ENCODE measurements around the gene DDX52. TPM values are rescaled to one million over a fixed set of nuclear protein-coding genes. Genes with fewer than 3 reads are reported as not detected.
A peak's percentile ranks its signal among the peaks of the same experiment; 100 is the strongest.

DDX52 gene
- total RNA-seq, 1 donor from 2014 or later: 79.4 TPM

DNA sequence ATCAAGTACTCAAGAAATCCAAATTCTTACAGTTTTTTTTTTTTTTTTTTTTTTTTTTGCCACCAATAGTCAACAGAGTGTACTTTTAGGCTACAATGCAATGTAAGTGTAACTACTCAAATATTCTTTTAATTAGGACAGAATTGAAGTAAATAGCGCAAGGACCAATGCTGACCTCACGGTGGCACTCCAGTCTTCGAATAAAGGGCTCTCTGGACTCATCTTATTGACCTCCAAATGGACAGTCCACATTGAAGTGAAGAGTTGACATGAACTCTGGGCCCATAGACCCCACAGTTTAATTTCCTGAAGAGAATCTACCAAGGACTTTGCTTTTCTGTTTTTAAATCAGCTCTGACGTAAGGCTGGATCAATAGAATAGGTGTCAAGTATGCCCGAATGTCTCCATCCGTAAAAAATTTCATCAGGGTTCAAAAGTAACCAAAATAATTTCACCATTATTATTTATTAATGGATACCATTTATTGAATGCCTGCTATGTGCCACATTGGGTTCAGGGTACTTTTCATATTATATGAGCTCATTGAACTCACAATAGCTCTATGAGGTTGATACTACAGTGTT lies 7.3 kb upstream of the DDX52 start:
- TF ChIP-seq, protein P1, sequence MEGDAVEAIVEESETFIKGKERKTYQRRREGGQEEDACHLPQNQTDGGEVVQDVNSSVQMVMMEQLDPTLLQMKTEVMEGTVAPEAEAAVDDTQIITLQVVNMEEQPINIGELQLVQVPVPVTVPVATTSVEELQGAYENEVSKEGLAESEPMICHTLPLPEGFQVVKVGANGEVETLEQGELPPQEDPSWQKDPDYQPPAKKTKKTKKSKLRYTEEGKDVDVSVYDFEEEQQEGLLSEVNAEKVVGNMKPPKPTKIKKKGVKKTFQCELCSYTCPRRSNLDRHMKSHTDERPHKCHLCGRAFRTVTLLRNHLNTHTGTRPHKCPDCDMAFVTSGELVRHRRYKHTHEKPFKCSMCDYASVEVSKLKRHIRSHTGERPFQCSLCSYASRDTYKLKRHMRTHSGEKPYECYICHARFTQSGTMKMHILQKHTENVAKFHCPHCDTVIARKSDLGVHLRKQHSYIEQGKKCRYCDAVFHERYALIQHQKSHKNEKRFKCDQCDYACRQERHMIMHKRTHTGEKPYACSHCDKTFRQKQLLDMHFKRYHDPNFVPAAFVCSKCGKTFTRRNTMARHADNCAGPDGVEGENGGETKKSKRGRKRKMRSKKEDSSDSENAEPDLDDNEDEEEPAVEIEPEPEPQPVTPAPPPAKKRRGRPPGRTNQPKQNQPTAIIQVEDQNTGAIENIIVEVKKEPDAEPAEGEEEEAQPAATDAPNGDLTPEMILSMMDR (IDR thresholded peaks at IDR 0.05; ENCODE audit: unreplicated experiment): peak; percentile 67
- Mint-ChIP-seq H3K9me3 (ENCODE audit: low read depth) (no peaks in the 10 kb centered on the region), H3K27ac (no peak overlapping the region), H3K4me1 (ENCODE audit: low read depth) (peaks cover 23% of the 10 kb centered on the region), H3K27me3 (peaks cover 3% of the 10 kb centered on the region), H3K4me3 (ENCODE audit: low read depth) (no peak overlapping the region), H3K36me3 (ENCODE audit: insufficient read depth) (no peaks in the 10 kb centered on the region)
- DNase-seq (ENCODE audit: low spot score, unreplicated experiment): no peak

DNA sequence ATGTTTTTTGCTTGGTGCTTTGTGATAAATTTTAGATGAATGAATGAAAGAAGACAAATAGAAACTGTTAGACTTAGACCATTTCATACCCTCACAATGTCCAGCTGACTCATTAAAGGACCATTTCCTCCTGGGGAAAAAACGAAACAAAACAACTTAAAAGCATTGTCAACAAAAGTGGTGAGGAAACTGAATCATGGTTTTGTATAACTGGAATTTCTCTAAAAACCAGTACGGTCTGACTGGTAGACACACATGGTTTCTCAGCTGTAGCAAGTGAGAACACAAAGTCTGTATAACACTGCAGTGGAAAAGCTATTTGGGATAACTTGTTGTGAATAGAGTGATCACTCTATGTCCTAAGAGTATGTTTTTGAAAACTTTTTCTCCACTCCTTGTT lies 5.3 kb upstream of the DDX52 start:
- peaks cover 29% of the 10 kb centered on the region for H3K4me1 Mint-ChIP-seq (ENCODE audit: low read depth)
- DNase-seq (ENCODE audit: low spot score, unreplicated experiment): no peak
- no peak overlapping the region for H3K4me3 Mint-ChIP-seq (ENCODE audit: low read depth)
- no peaks in the 10 kb centered on the region for H3K36me3 Mint-ChIP-seq (ENCODE audit: insufficient read depth)
- TF ChIP-seq, protein P1 (IDR thresholded peaks at IDR 0.05; ENCODE audit: unreplicated experiment): no peak
- H3K27me3 Mint-ChIP-seq: peaks cover 3% of the 10 kb centered on the region
- H3K27ac Mint-ChIP-seq: no peak overlapping the region
- H3K9me3 Mint-ChIP-seq (ENCODE audit: low read depth): no peaks in the 10 kb centered on the region

DNA sequence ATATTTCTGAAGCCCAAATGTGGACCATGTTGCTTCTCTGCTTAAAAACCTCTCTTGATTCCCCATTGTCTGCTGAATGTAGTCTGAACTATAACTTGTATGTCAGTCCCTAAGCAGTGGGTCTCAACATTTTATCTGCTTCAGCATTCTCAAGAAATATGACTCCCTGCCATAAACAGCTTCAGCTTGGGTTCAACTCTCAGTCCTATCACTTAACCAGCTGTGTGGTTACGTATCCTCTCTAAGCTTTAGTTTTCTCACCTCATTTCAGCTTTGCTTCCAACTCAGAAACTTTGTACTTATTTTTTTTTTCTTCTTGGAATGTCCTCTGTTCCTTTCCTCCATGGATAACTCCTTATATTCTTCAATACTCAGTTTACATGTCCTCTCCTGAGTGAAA lies 4.6 kb upstream of the DDX52 start:
- DNase-seq (ENCODE audit: low spot score, unreplicated experiment): no peak
- Mint-ChIP-seq H3K4me3 (ENCODE audit: low read depth) (no peak overlapping the region), H3K27ac (no peak overlapping the region), H3K27me3 (peaks cover 3% of the 10 kb centered on the region), H3K36me3 (ENCODE audit: insufficient read depth) (no peaks in the 10 kb centered on the region), H3K9me3 (ENCODE audit: low read depth) (no peaks in the 10 kb centered on the region), H3K4me1 (ENCODE audit: low read depth) (peaks cover 26% of the 10 kb centered on the region)
- TF ChIP-seq, protein P1 (IDR thresholded peaks at IDR 0.05; ENCODE audit: unreplicated experiment): no peak

DNA sequence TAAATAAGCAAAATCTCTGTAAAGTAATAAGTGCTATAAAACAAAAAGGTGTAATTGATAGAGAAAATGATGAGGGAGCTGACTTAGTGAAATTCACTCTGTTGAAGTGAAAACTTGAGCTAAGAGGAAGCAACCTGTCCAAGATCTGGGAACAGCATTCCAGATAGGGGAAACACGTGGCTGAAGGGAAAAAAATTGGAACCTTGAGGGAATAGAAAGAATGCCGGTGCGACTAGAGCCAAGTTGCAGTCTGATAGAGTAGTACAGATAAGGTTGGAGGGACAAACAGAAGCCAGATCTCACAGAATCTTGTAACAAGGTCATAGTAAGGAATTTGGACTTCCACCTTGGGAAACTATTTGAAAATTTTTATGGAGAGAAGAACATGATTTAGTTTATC lies 623 bp upstream of the DDX52 start:
- H3K9me3 Mint-ChIP-seq (ENCODE audit: low read depth): no peaks in the 10 kb centered on the region
- TF ChIP-seq, protein P1 (IDR thresholded peaks at IDR 0.05; ENCODE audit: unreplicated experiment): no peak
- H3K27ac Mint-ChIP-seq: peak overlapping the region; percentile 94
- H3K4me3 Mint-ChIP-seq (ENCODE audit: low read depth): peak overlapping the region; percentile 90
- peaks cover 25% of the 10 kb centered on the region for H3K4me1 Mint-ChIP-seq (ENCODE audit: low read depth)
- peaks cover 12% of the 10 kb centered on the region for H3K36me3 Mint-ChIP-seq (ENCODE audit: insufficient read depth)
- DNase-seq (ENCODE audit: low spot score, unreplicated experiment): no peak
- peaks cover 3% of the 10 kb centered on the region for H3K27me3 Mint-ChIP-seq

DNA sequence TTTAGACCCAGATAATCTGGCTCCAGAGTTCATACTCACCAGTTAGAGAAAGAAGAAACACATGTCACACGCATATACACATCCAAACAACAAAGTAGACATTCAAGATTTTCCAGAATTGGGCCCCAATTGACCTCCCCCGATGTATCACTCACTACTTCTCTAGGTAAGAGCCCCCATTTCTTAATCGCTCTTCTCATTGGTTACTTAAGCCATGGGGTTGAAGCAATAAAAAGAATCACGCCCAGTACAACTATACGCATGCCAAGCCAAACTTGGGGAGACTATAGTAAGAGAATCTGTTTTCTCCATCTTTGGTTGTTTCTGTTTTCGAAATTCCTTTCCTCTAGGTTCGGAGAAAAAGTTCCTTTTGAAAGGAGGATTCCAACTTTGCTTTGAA lies 565 bp downstream of the DDX52 start:
- Mint-ChIP-seq H3K4me1 (ENCODE audit: low read depth) (peaks cover 22% of the 10 kb centered on the region), H3K27me3 (peaks cover 3% of the 10 kb centered on the region), H3K36me3 (ENCODE audit: insufficient read depth) (peaks cover 21% of the 10 kb centered on the region), H3K4me3 (ENCODE audit: low read depth) (peak overlapping the region; percentile 90), H3K27ac (peak overlapping the region; percentile 94), H3K9me3 (ENCODE audit: low read depth) (no peaks in the 10 kb centered on the region)
- TF ChIP-seq, protein P1 (IDR thresholded peaks at IDR 0.05; ENCODE audit: unreplicated experiment): no peak
- no peak for DNase-seq (ENCODE audit: low spot score, unreplicated experiment)
